Brain microvascular endothelial cell (primary cell): ENCODE data around the gene RPL35.

Source experiments
- DNase-seq: peaks from one replicate; pipeline ENCODE4 v3.0.0-alpha.2; 2020
- H3K27ac ChIP-seq: fragments of 250-450 bp; sonication (Bioruptor Pico); 2 replicates; pipeline ENCODE4 v1.5.1; 2020; ENCODE audit warnings: mild to moderate bottlenecking, moderate library complexity
- H3K27me3 ChIP-seq: fragments of 250-450 bp; sonication (Bioruptor Pico); replicated peaks from 2 replicates; pipeline ENCODE4 v1.5.1; 2020; ENCODE audit warnings: mild to moderate bottlenecking
- H3K36me3 ChIP-seq: fragments of 250-450 bp; sonication (Bioruptor Pico); replicated peaks from 2 replicates; pipeline ENCODE4 v1.5.1; 2020; ENCODE audit warnings: mild to moderate bottlenecking
- H3K4me3 ChIP-seq: 2 replicates; pipeline ENCODE4 v1.5.1; 2011; ENCODE audit warnings: low read depth, mild to moderate bottlenecking, control low read depth, low read length, moderate library complexity
- CTCF ChIP-seq: IDR thresholded peaks from 2 replicates; pipeline ENCODE4 v1.5.1; 2011; ENCODE audit warnings: low read depth, mild to moderate bottlenecking, moderate library complexity, low read length, control low read depth, inconsistent platforms; ENCODE audit errors: missing control alignments
- in situ Hi-C: cut with HindIII; loops from 2 replicates; pipeline ENCODE4 v1.10.0; 2017; ENCODE audit warnings: low sequenced_read_pairs, low pct_ligation_motif_present

RPL35 gene

GRCh38 chr9:124880501-124880900, 18.7 kb upstream of the RPL35 start:
- in situ Hi-C loops = no loop called here
- TF ChIP-seq CTCF = no peak
- DNase-seq = no peak
- H3K36me3 ChIP-seq = peaks cover 25% of the 10 kb centered on the region
- no peaks in the 10 kb centered on the region for H3K27me3 ChIP-seq
- no peak overlapping the region for H3K4me3 ChIP-seq
- H3K27ac ChIP-seq = no peak overlapping the region

GRCh38 chr9:124879226-124879625, 17.5 kb upstream of the RPL35 start:
- no peaks in the 10 kb centered on the region for H3K27me3 ChIP-seq
- in situ Hi-C loops = no loop called here
- H3K4me3 ChIP-seq = no peak overlapping the region
- no peak overlapping the region for H3K27ac ChIP-seq
- TF ChIP-seq CTCF = no peak
- H3K36me3 ChIP-seq = peaks cover 38% of the 10 kb centered on the region
- no peak for DNase-seq

- Histone ChIP-seq H3K4me3 (no peak overlapping the region), H3K36me3 (peaks cover 45% of the 10 kb centered on the region), H3K27me3 (no peaks in the 10 kb centered on the region), H3K27ac (no peak overlapping the region)
- DNase-seq = no peak
- in situ Hi-C loops = no loop called here
- no peak for TF ChIP-seq CTCF
Observed at GRCh38 chr9:124878518-124878917, 16.8 kb upstream of the RPL35 start.

GRCh38 chr9:124878021-124878420, 16.3 kb upstream of the RPL35 start:
- no peak for TF ChIP-seq CTCF
- Histone ChIP-seq H3K27me3 (no peaks in the 10 kb centered on the region), H3K36me3 (peaks cover 48% of the 10 kb centered on the region), H3K4me3 (no peak overlapping the region), H3K27ac (no peak overlapping the region)
- no peak for DNase-seq
- in situ Hi-C loops = no loop called here

GRCh38 chr9:124877021-124877782, 15.4 kb upstream of the RPL35 start:
- no peak overlapping the region for H3K4me3 ChIP-seq
- H3K27ac ChIP-seq = no peak overlapping the region
- in situ Hi-C loops = no loop called here
- no peak for DNase-seq
- peaks cover 50% of the 10 kb centered on the region for H3K36me3 ChIP-seq
- no peaks in the 10 kb centered on the region for H3K27me3 ChIP-seq
- TF ChIP-seq CTCF = no peak

- in situ Hi-C loops = no loop called here
- TF ChIP-seq CTCF = no peak
Observed at GRCh38 chr9:124875501-124875900, 13.7 kb upstream of the RPL35 start.

More at GRCh38 chr9:124875501-124875900, 13.7 kb upstream of the RPL35 start:
- Histone ChIP-seq H3K27ac (no peak overlapping the region), H3K27me3 (no peaks in the 10 kb centered on the region), H3K36me3 (peaks cover 57% of the 10 kb centered on the region), H3K4me3 (no peak overlapping the region)
- no peak for DNase-seq
